ENCODE results near the gene BTBD9.

Gene BTBD9

DNA sequence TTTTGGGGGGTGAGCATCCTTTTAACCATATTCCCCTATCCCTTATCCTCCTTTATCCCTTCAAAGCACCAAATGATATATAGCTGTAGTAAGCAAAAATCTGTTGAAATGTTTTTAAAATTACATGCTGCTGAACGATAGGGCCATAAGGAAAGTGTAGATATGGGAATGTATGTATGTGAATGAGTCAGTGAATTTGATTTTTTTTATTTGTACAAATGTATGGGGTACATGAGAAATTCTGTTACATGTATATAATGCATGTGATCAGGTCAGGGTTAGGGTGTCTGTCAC lies 493.0 kb downstream of the BTBD9 start:
- DNase-seq, result no peak
- H3K4me3 ChIP-seq (ENCODE audit: low read length), result no peak overlapping the region
- H3K9ac ChIP-seq (ENCODE audit: low read length), result no peak overlapping the region
- WGBS (ENCODE audit: extremely low coverage, insufficient coverage, low lambda C conversion rate), result 100% methylated on average over 1 of the region's 1 CpG
- no peak overlapping the region for H4K5ac ChIP-seq (ENCODE audit: low read length)
- H2BK5ac ChIP-seq (ENCODE audit: low read length), result no peak overlapping the region
- H2BK15ac ChIP-seq (replicated peaks; ENCODE audit: low read depth), result no peak overlapping the region
- no peak overlapping the region for H3K56ac ChIP-seq (ENCODE audit: low read length)
- no peak overlapping the region for H2BK120ac ChIP-seq (ENCODE audit: low read depth, low read length)
- H3K27me3 ChIP-seq (ENCODE audit: insufficient read depth, low read length, poor library complexity), result no peaks in the 10 kb centered on the region
- H3K36me3 ChIP-seq (ENCODE audit: control insufficient read depth, insufficient read depth, low read length), result no peaks in the 10 kb centered on the region
- no peak overlapping the region for H3K4me2 ChIP-seq (ENCODE audit: low read length)
- H3K27ac ChIP-seq (ENCODE audit: low read depth, low read length), result no peak overlapping the region
- no peak overlapping the region for H3K4ac ChIP-seq (ENCODE audit: low read depth, low read length)
- peaks cover 10% of the 10 kb centered on the region for H3K79me1 ChIP-seq (ENCODE audit: low read length)
- no peak overlapping the region for H4K8ac ChIP-seq (ENCODE audit: low read depth, low read length)
- no peaks in the 10 kb centered on the region for H3K79me2 ChIP-seq (ENCODE audit: control insufficient read depth, insufficient read depth, low read length)
- no peak overlapping the region for H2AK5ac ChIP-seq (ENCODE audit: low read length)
- H3K4me1 ChIP-seq (ENCODE audit: control insufficient read depth, low read depth, low read length), result peaks cover 20% of the 10 kb centered on the region
- no peak overlapping the region for H3K23ac ChIP-seq (ENCODE audit: low read length)
- no peak overlapping the region for H3K18ac ChIP-seq (ENCODE audit: low read length)

DNA sequence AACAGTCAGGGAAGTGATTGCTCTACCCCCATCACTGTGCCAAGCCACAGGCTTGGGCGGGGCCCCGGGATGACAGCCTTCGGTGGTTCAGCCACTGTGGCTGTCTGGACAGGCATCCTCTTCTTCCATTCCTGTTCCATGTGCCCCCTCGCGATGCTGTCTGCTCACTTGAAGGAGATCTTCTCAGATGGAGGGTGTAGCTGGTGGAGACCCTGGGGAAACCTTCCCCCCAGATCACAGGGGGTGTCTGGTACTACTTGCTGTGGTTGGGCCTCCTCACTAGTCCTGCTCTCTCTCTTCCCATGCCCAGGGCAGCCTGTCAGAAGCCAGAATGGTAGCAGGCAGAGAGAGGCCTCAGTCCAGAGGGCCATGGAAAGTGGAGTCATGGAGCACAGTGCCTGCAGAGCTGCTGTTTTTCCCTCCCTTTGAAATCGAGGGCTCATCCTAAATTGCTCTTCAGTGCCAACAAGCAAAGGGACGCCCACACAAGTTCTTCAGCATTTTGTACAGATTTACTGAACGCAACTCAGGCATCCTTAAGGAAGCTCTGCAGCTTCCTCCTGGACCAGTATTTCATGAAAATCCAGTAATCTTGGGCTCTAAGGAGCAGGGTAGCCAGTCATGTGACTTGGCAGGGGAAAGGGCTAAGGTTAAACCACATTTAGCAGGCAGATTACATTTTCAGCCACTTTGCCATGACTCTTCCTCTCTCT lies 493.6 kb downstream of the BTBD9 start:
- no peak overlapping the region for H3K27ac ChIP-seq (ENCODE audit: low read depth, low read length)
- no peak overlapping the region for H3K23ac ChIP-seq (ENCODE audit: low read length)
- H4K8ac ChIP-seq (ENCODE audit: low read depth, low read length), result no peak overlapping the region
- peaks cover 10% of the 10 kb centered on the region for H3K79me1 ChIP-seq (ENCODE audit: low read length)
- DNase-seq, result no peak
- H2BK120ac ChIP-seq (ENCODE audit: low read depth, low read length), result no peak overlapping the region
- no peak overlapping the region for H4K5ac ChIP-seq (ENCODE audit: low read length)
- H3K4me1 ChIP-seq (ENCODE audit: control insufficient read depth, low read depth, low read length), result peaks cover 20% of the 10 kb centered on the region
- WGBS (ENCODE audit: extremely low coverage, insufficient coverage, low lambda C conversion rate), result no CpG with 5 or more reads among the region's 8 CpGs
- H3K18ac ChIP-seq (ENCODE audit: low read length), result no peak overlapping the region
- H3K4ac ChIP-seq (ENCODE audit: low read depth, low read length), result no peak overlapping the region
- H3K27me3 ChIP-seq (ENCODE audit: insufficient read depth, low read length, poor library complexity), result no peaks in the 10 kb centered on the region
- no peak overlapping the region for H3K4me2 ChIP-seq (ENCODE audit: low read length)
- no peaks in the 10 kb centered on the region for H3K36me3 ChIP-seq (ENCODE audit: control insufficient read depth, insufficient read depth, low read length)
- H2BK5ac ChIP-seq (ENCODE audit: low read length), result no peak overlapping the region
- H2AK5ac ChIP-seq (ENCODE audit: low read length), result no peak overlapping the region
- H3K4me3 ChIP-seq (ENCODE audit: low read length), result no peak overlapping the region
- no peak overlapping the region for H3K56ac ChIP-seq (ENCODE audit: low read length)
- H2BK15ac ChIP-seq (replicated peaks; ENCODE audit: low read depth), result no peak overlapping the region
- no peaks in the 10 kb centered on the region for H3K79me2 ChIP-seq (ENCODE audit: control insufficient read depth, insufficient read depth, low read length)
- no peak overlapping the region for H3K9ac ChIP-seq (ENCODE audit: low read length)

DNA sequence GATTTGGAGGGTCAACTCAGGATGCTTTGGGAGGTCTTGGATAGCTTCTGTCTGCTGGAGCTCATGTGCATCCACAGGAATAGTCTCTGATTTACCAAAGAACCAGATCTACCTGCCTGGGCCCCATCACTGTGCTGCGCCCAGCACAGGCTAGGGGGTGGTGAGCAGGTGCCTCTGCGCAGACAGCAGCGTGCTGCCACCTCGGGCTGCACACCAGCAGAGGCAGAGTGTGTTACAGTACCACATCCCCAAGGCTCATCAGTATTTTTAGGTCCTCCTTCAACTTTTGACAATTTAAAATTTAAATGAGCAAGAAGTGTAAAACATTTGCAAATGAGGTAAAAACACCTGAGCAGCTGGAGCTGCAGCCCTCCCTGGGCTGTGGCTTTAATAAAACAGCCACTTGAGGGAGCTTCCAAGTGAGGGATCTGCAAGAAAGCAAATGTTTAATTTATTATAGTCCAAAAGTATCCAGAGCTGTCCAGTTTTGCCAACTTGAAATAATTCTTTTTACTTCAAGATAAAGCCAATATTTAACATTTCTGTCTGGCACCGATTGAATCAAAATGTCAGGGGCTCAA lies 495.3 kb downstream of the BTBD9 start:
- Histone ChIP-seq H2AK5ac (ENCODE audit: low read length) (no peak overlapping the region), H2BK15ac (replicated peaks; ENCODE audit: low read depth) (no peak overlapping the region), H3K18ac (ENCODE audit: low read length) (no peak overlapping the region), H4K5ac (ENCODE audit: low read length) (no peak overlapping the region), H3K4me3 (ENCODE audit: low read length) (no peak overlapping the region), H3K56ac (ENCODE audit: low read length) (no peak overlapping the region), H3K27me3 (ENCODE audit: insufficient read depth, low read length, poor library complexity) (no peaks in the 10 kb centered on the region), H3K4ac (ENCODE audit: low read depth, low read length) (no peak overlapping the region), H3K36me3 (ENCODE audit: control insufficient read depth, insufficient read depth, low read length) (no peaks in the 10 kb centered on the region), H3K9ac (ENCODE audit: low read length) (no peak overlapping the region), H3K27ac (ENCODE audit: low read depth, low read length) (no peak overlapping the region), H3K79me1 (ENCODE audit: low read length) (peaks cover 5% of the 10 kb centered on the region), H3K79me2 (ENCODE audit: control insufficient read depth, insufficient read depth, low read length) (no peaks in the 10 kb centered on the region), H3K4me1 (ENCODE audit: control insufficient read depth, low read depth, low read length) (peaks cover 11% of the 10 kb centered on the region), H2BK5ac (ENCODE audit: low read length) (no peak overlapping the region), H3K4me2 (ENCODE audit: low read length) (no peak overlapping the region), H3K23ac (ENCODE audit: low read length) (no peak overlapping the region), H2BK120ac (ENCODE audit: low read depth, low read length) (no peak overlapping the region), H4K8ac (ENCODE audit: low read depth, low read length) (no peak overlapping the region)
- no CpG with 5 or more reads among the region's 5 CpGs for WGBS (ENCODE audit: extremely low coverage, insufficient coverage, low lambda C conversion rate)
- DNase-seq, result no peak

DNA sequence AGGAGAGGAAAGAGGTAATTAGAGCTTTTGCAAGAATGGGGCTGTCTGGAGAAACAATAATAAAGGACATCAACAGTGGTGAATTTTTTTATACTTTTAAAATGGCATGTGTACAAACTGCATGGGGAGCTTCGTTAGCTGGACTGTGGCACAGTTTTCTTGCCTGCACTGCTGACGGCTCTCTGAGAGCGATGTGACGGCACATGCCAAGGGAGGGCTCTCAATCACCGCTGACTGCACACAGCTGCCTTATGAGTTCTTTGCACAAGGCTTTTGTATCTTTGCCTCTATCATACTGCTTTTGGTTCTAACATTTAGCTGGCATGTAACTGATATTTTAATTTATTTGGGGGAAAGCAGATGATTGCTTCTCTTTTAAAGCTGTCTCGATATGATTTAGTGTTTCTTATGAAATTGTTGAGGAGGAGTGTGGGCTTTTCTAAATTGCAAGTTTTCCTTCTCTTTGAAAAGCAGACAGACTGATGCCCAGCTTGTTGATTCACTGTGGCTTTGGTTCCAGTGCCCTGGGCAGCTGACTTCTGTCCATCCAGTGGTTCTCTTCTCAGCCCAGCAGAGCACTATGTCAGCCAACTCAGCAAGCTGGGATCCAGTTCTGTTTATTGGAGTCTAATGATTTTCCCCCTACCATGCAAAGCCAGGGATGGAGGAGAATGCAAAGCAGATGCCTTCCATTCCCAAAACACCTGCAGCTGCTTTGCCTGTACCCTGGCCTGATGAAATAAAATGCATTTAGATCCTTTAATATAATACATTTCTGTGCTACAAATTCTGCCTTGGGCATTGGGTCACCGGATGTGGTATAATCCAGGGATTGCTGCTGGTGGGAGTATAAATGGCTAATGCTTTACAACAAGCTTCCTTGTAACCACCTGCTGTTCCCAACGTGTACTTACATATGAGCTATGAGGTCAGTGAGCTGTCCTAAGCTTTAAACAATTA lies 496.3 kb downstream of the BTBD9 start:
- no peak overlapping the region for H4K8ac ChIP-seq (ENCODE audit: low read depth, low read length)
- H3K9ac ChIP-seq (ENCODE audit: low read length), result no peak overlapping the region
- DNase-seq, result no peak
- H3K79me2 ChIP-seq (ENCODE audit: control insufficient read depth, insufficient read depth, low read length), result no peaks in the 10 kb centered on the region
- H3K27me3 ChIP-seq (ENCODE audit: insufficient read depth, low read length, poor library complexity), result no peaks in the 10 kb centered on the region
- H3K23ac ChIP-seq (ENCODE audit: low read length), result no peak overlapping the region
- H3K27ac ChIP-seq (ENCODE audit: low read depth, low read length), result no peak overlapping the region
- WGBS (ENCODE audit: extremely low coverage, insufficient coverage, low lambda C conversion rate), result no CpG with 5 or more reads among the region's 8 CpGs
- no peak overlapping the region for H2BK15ac ChIP-seq (replicated peaks; ENCODE audit: low read depth)
- no peak overlapping the region for H3K4ac ChIP-seq (ENCODE audit: low read depth, low read length)
- H3K4me2 ChIP-seq (ENCODE audit: low read length), result no peak overlapping the region
- no peaks in the 10 kb centered on the region for H3K36me3 ChIP-seq (ENCODE audit: control insufficient read depth, insufficient read depth, low read length)
- H3K56ac ChIP-seq (ENCODE audit: low read length), result no peak overlapping the region
- no peak overlapping the region for H2BK5ac ChIP-seq (ENCODE audit: low read length)
- peaks cover 7% of the 10 kb centered on the region for H3K79me1 ChIP-seq (ENCODE audit: low read length)
- H3K4me1 ChIP-seq (ENCODE audit: control insufficient read depth, low read depth, low read length), result peaks cover 3% of the 10 kb centered on the region
- H3K18ac ChIP-seq (ENCODE audit: low read length), result no peak overlapping the region
- no peak overlapping the region for H3K4me3 ChIP-seq (ENCODE audit: low read length)
- H2BK120ac ChIP-seq (ENCODE audit: low read depth, low read length), result no peak overlapping the region
- no peak overlapping the region for H2AK5ac ChIP-seq (ENCODE audit: low read length)
- no peak overlapping the region for H4K5ac ChIP-seq (ENCODE audit: low read length)

DNA sequence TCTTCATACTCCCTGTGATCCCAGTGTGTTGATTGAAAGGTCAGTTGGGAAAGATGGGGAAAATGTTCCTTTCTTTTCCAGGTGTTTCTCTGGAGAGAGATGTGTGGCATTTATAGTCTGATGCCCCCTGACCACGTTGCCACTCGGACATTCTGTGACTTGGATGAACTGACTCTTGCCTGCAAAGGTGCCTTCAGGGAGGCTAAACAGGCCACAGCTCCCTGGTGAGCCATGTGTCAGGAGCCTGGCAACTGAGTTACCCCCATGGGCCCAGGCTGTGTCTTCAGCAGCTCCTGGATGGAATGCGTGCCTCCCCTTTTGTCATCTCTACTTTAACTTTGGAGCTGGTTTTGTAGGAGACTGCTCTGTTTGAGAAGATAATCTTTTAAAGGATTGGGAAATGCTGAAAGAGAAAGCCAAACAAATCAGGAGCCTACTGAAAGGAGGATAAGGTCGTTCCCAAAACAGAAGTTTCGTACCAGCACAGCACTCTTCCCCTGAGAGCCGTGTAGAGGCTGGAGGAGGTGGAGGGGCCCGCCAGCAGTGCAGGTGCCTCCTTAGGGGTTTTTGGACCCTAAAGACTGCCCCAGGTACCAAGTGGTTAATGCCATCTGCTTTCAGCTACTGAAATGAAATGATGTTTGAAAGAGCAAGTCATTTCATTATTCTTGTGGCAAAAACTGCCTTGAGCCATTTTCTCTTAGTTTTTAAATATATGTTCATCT lies 497.4 kb downstream of the BTBD9 start:
- peaks cover 2% of the 10 kb centered on the region for H3K4me1 ChIP-seq (ENCODE audit: control insufficient read depth, low read depth, low read length)
- no peak for DNase-seq
- no peak overlapping the region for H2BK15ac ChIP-seq (replicated peaks; ENCODE audit: low read depth)
- H3K23ac ChIP-seq (ENCODE audit: low read length), result no peak overlapping the region
- H3K4me2 ChIP-seq (ENCODE audit: low read length), result no peak overlapping the region
- H3K27ac ChIP-seq (ENCODE audit: low read depth, low read length), result no peak overlapping the region
- H3K4me3 ChIP-seq (ENCODE audit: low read length), result no peak overlapping the region
- no peaks in the 10 kb centered on the region for H3K36me3 ChIP-seq (ENCODE audit: control insufficient read depth, insufficient read depth, low read length)
- H3K9ac ChIP-seq (ENCODE audit: low read length), result no peak overlapping the region
- no peaks in the 10 kb centered on the region for H3K27me3 ChIP-seq (ENCODE audit: insufficient read depth, low read length, poor library complexity)
- no peak overlapping the region for H2BK120ac ChIP-seq (ENCODE audit: low read depth, low read length)
- no peak overlapping the region for H3K56ac ChIP-seq (ENCODE audit: low read length)
- no peak overlapping the region for H3K4ac ChIP-seq (ENCODE audit: low read depth, low read length)
- H3K79me1 ChIP-seq (ENCODE audit: low read length), result peaks cover 7% of the 10 kb centered on the region
- no peak overlapping the region for H3K18ac ChIP-seq (ENCODE audit: low read length)
- no peak overlapping the region for H2BK5ac ChIP-seq (ENCODE audit: low read length)
- no peak overlapping the region for H4K8ac ChIP-seq (ENCODE audit: low read depth, low read length)
- no CpG with 5 or more reads among the region's 7 CpGs for WGBS (ENCODE audit: extremely low coverage, insufficient coverage, low lambda C conversion rate)
- H2AK5ac ChIP-seq (ENCODE audit: low read length), result no peak overlapping the region
- H3K79me2 ChIP-seq (ENCODE audit: control insufficient read depth, insufficient read depth, low read length), result no peaks in the 10 kb centered on the region
- no peak overlapping the region for H4K5ac ChIP-seq (ENCODE audit: low read length)
